B cell (primary cell): ENCODE measurements around the gene PTRH2. TPM values are rescaled to one million over a fixed set of nuclear protein-coding genes. Genes with fewer than 3 reads are reported as not detected.

ENCODE experiments used
- ATAC-seq: fragments of 200-7000 bp; cut with Tn5 transposase; one replicate; pipeline ENCODE4 v1.10.0; 2021; ENCODE audit warnings: low read depth, mild to moderate bottlenecking, moderate number of reproducible peaks, moderate library complexity
- CTCF ChIA-PET: fragments of 350-600 bp; sonication (Branson Sonifier 250); formaldehyde crosslinking; loops from one replicate; lab custom pipeline; 2021; ENCODE audit warnings: antibody characterized with exemption, inconsistent platforms; lab: Charles Lee
- POLR2A ChIA-PET: fragments of 350-600 bp; sonication (Branson Sonifier 250); formaldehyde crosslinking; loops from one replicate; lab custom pipeline; 2021; ENCODE audit warnings: antibody characterized with exemption; lab: Charles Lee
- DNase-seq: peaks from one replicate; pipeline ENCODE4 v3.0.0; 2013
- H2AFZ ChIP-seq: 2 replicates; pipeline ENCODE4 v1.6.1; 2012; ENCODE audit warnings: mild to moderate bottlenecking, low read depth, low read length; ENCODE audit not compliant: insufficient read depth, poor library complexity, severe bottlenecking
- H3K27ac ChIP-seq, 2 donors: 1 replicate in 1 of 2; 2 replicates in 1 of 2; pipeline ENCODE4 v1.5.1; 2012 to 2013; ENCODE audit warnings: low read length in 2 of 2, mild to moderate bottlenecking in 2 of 2, moderate library complexity in 1 of 2
- H3K27me3 ChIP-seq, 4 experiments: fragments of 200-600 bp in 1 of 4; sonication (generic) in 1 of 4; replicated peaks in 1 of 4; 1 replicate in 2 of 4; 2 replicates in 2 of 4; pipeline versions ENCODE4 v1.6.1 to v1.7.0; 2013 to 2016; ENCODE audit warnings: low read length in 3 of 4, mild to moderate bottlenecking in 2 of 4, mixed read lengths in 1 of 4, moderate library complexity in 1 of 4; ENCODE audit not compliant: insufficient read depth in 4 of 4, control insufficient read depth in 3 of 4; ENCODE audit errors: control extremely low read depth in 1 of 4
- H3K36me3 ChIP-seq, 2 experiments: replicated peaks in 1 of 2; 1 replicate in 1 of 2; 2 replicates in 1 of 2; pipeline versions ENCODE4 v1.6.1 to v1.7.1; 2013; ENCODE audit warnings: low read length in 1 of 2; ENCODE audit not compliant: insufficient read depth in 2 of 2, control insufficient read depth in 1 of 2; ENCODE audit errors: control extremely low read depth in 1 of 2, extremely low read depth in 1 of 2
- H3K4me1 ChIP-seq, 2 donors: fragments of 200-600 bp in 1 of 2; sonication (generic) in 1 of 2; 1 replicate in 1 of 2; 2 replicates in 1 of 2; pipeline versions ENCODE4 v1.5.1 to v1.6.1; 2013 to 2017; ENCODE audit warnings: low read length in 2 of 2; ENCODE audit not compliant: control insufficient read depth in 2 of 2, insufficient read depth in 2 of 2
- H3K4me2 ChIP-seq: replicated peaks from 2 replicates; pipeline ENCODE3; 2012; ENCODE audit warnings: mild to moderate bottlenecking, low read depth, low read length; ENCODE audit not compliant: poor library complexity, severe bottlenecking
- H3K4me3 ChIP-seq, 5 experiments: fragments of 200-600 bp in 1 of 5; sonication (generic) in 1 of 5; 1 replicate in 3 of 5; 2 replicates in 2 of 5; pipeline versions ENCODE4 v1.5.1 to v1.7.0; 2011 to 2016; ENCODE audit warnings: low read length in 4 of 5, mild to moderate bottlenecking in 4 of 5, low read depth in 2 of 5, control low read depth in 1 of 5, moderate library complexity in 1 of 5; ENCODE audit not compliant: insufficient read depth in 1 of 5; ENCODE audit errors: control extremely low read depth in 1 of 5, extremely low read depth in 1 of 5
- H3K79me2 ChIP-seq: fragments of 200-600 bp; sonication (generic); one replicate; pipeline ENCODE4 v1.6.0; 2016; ENCODE audit warnings: low read length; ENCODE audit not compliant: control insufficient read depth, insufficient read depth
- H3K9ac ChIP-seq: fragments of 200-600 bp; sonication (generic); 2 replicates; pipeline ENCODE4 v1.6.1; 2017; ENCODE audit warnings: mild to moderate bottlenecking, low read length, moderate library complexity
- H3K9me3 ChIP-seq, 3 donors: one replicate each; pipeline versions ENCODE4 v1.6.1 to v1.7.1; 2013; ENCODE audit warnings: low read length in 2 of 3; ENCODE audit not compliant: control insufficient read depth in 2 of 3, insufficient read depth in 1 of 3; ENCODE audit errors: control extremely low read depth in 1 of 3
- H4K20me1 ChIP-seq: 2 replicates; pipeline ENCODE4 v1.6.0; 2012; ENCODE audit warnings: mild to moderate bottlenecking, low read length; ENCODE audit not compliant: insufficient read depth, control insufficient read depth, poor library complexity, severe bottlenecking
- H3K27ac Mint-ChIP-seq: one replicate; pipeline ENCODE4 v1.8.0; 2021; ENCODE audit warnings: mixed read lengths
- H3K27me3 Mint-ChIP-seq: one replicate; pipeline ENCODE4 v1.8.0; 2021; ENCODE audit warnings: mixed read lengths
- H3K4me1 Mint-ChIP-seq: one replicate; pipeline ENCODE4 v1.8.0; 2021; ENCODE audit warnings: mixed read lengths
- H3K4me3 Mint-ChIP-seq: one replicate; pipeline ENCODE4 v1.8.0; 2021; ENCODE audit warnings: mixed read lengths
- H3K9me3 Mint-ChIP-seq: one replicate; pipeline ENCODE4 v1.8.0; 2022; ENCODE audit warnings: mixed read lengths; ENCODE audit not compliant: insufficient read depth
- EZH2 ChIP-seq: IDR thresholded peaks from 2 replicates; pipeline ENCODE4 v1.6.1; 2012; ENCODE audit warnings: borderline replicate concordance, low read depth, mild to moderate bottlenecking, moderate library complexity, low read length; ENCODE audit not compliant: insufficient read depth, poor library complexity, severe bottlenecking
- WGBS: methylation state at CpG from one replicate; pipeline ENCODE4 v1.1.5; 2013; ENCODE audit warnings: missing lambda C conversion rate; ENCODE audit not compliant: insufficient coverage; 5-methylcytosine and 5-hydroxymethylcytosine counted together
- intact Hi-C: fragments of 100-400 bp; cut with micrococcal nuclease; formaldehyde crosslinking; loops from one replicate; pipeline ENCODE4 v1.10.0; 2022
- polyA plus RNA-seq: library from polyadenylated mRNA; depleted of rRNA; stranded (reverse); fragments of >200 nt; gene quantifications from 2 replicates; pipeline ENCODE4 v1.2.3, GENCODE V29; 2012
- total RNA-seq, 2 donors: library from RNA; stranded (reverse); fragments of 120-200 nt in 1 of 2; gene quantifications; 1 replicate in 1 of 2; 2 replicates in 1 of 2; pipeline versions ENCODE4 v1.2.3 to v1.2.4, GENCODE V29; 2013 to 2022
- TF ChIP-seq, protein P1 (sequence below): fragments of 200-600 bp; IDR thresholded peaks from one replicate; pipeline ENCODE4 v1.8.0; 2022; ENCODE audit warnings: antibody characterized with exemption, mild to moderate bottlenecking

Gene PTRH2
- total and polyA plus RNA-seq, 2 donors (not counting 1 experiment from before 2014, with no cell fraction given) = 7.1 to 22.7 TPM

DNA sequence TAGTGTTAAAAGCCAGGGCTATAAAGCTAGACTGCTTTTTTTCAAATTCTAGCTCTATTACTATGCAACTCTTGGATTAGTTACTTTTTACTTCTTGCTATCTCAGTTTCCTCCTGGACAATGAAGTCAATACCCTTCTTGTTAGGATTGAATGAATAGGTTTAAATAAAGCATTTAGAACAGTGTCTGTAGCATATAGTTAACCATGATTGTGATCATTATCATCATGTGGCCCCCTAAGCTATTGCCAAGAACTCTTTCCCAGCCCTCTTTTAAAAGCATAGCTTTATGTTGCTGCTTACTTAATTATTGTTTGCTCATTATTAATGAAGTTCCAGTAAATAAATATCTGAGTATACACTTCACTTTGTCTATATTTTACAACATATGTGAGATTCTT lies 4.7 kb upstream of the PTRH2 start:
- CTCF ChIA-PET = interaction anchor here (0.8 kb wide), 1 partner anchor 40 kb away, joined by 3 read pairs; no protein-coding TSS in a partner anchor
- H3K27me3 ChIP-seq = no peaks in the 10 kb centered on the region
- no peak overlapping the region for H3K27ac ChIP-seq
- no peak overlapping the region for H3K9ac ChIP-seq
- peaks cover 11 to 12% of the 10 kb centered on the region in 2 donors for H3K4me1 ChIP-seq
- no peaks in the 10 kb centered on the region for H3K36me3 ChIP-seq
- H3K79me2 ChIP-seq = peaks cover 75% of the 10 kb centered on the region
- intact Hi-C loops = no loop called here
- no peaks in the 10 kb centered on the region for H4K20me1 ChIP-seq
- H3K4me2 ChIP-seq = no peak overlapping the region
- H3K9me3 ChIP-seq = no peaks in the 10 kb centered on the region
- H3K27ac Mint-ChIP-seq = no peak overlapping the region
- peaks cover 37% of the 10 kb centered on the region for H3K4me1 Mint-ChIP-seq
- POLR2A ChIA-PET = interaction anchor here (0.6 kb wide), 1 partner anchor 43 kb away, joined by 6 read pairs; no protein-coding TSS in a partner anchor
- H3K4me3 Mint-ChIP-seq = no peak overlapping the region
- no peaks in the 10 kb centered on the region for H3K27me3 Mint-ChIP-seq
- H3K9me3 Mint-ChIP-seq = no peaks in the 10 kb centered on the region
- TF ChIP-seq EZH2 = no peak
- TF ChIP-seq, protein P1, sequence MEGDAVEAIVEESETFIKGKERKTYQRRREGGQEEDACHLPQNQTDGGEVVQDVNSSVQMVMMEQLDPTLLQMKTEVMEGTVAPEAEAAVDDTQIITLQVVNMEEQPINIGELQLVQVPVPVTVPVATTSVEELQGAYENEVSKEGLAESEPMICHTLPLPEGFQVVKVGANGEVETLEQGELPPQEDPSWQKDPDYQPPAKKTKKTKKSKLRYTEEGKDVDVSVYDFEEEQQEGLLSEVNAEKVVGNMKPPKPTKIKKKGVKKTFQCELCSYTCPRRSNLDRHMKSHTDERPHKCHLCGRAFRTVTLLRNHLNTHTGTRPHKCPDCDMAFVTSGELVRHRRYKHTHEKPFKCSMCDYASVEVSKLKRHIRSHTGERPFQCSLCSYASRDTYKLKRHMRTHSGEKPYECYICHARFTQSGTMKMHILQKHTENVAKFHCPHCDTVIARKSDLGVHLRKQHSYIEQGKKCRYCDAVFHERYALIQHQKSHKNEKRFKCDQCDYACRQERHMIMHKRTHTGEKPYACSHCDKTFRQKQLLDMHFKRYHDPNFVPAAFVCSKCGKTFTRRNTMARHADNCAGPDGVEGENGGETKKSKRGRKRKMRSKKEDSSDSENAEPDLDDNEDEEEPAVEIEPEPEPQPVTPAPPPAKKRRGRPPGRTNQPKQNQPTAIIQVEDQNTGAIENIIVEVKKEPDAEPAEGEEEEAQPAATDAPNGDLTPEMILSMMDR = no peak
- H2AFZ ChIP-seq = no peak overlapping the region
- DNase-seq (no peak), ATAC-seq (no peak)
- H3K4me3 ChIP-seq = no peak overlapping the region

DNA sequence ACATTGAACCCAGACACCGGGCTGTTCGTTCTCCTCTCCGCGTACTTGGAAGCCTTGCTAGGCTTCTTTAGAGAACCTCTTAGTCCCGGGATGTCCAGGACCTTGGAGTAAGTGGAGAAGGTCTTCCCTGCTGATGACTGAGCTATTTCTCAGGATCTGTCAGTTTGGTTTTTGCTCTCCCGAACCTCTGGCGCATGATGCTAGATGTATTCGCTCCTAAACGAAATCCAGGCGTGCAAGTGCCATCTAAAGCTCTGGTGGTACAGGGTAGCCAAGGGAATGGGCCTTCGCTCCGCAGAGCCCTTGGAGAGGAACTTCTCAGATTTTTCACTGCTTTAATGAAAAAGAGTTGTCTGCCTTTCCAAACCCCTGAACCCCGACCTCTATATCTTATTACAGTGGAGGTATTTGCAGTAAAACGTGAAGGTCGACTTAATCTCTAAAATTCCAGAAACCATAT lies 771 bp upstream of the PTRH2 start:
- intact Hi-C loops = loop anchor here (1.0 to 5.0 kb wide), 4 partner anchors 89 to 551 kb away; partner anchors contain the start of genes CLTC, DHX40, PRR11 and RPS6KB1
- peak overlapping the region; percentile 85 for H3K4me2 ChIP-seq

More for the DNA sequence above, 771 bp upstream of the PTRH2 start:
- H3K4me1 ChIP-seq = peaks cover 23 to 24% of the 10 kb centered on the region in 2 donors
- Mint-ChIP-seq H3K4me1 (peaks cover 56% of the 10 kb centered on the region), H3K4me3 (peak overlapping the region; percentile 99), H3K27ac (peak overlapping the region; percentile 97), H3K27me3 (no peaks in the 10 kb centered on the region), H3K9me3 (no peaks in the 10 kb centered on the region)
- H3K27me3 ChIP-seq = no peaks in the 10 kb centered on the region
- WGBS = 4% methylated on average over 7 of the region's 15 CpGs
- peak overlapping the region; percentile 86 to 98 for H3K27ac ChIP-seq
- no peak for ATAC-seq
- H3K9me3 ChIP-seq = no peaks in the 10 kb centered on the region
- H3K4me3 ChIP-seq = peak overlapping the region; percentile 72 to 98 (median 94)
- no peaks in the 10 kb centered on the region for H4K20me1 ChIP-seq
- TF ChIP-seq, protein P1 = no peak
- no peak for TF ChIP-seq EZH2
- no peaks in the 10 kb centered on the region for H3K36me3 ChIP-seq
- ChIA-PET CTCF (interaction anchor here (0.6 to 0.7 kb wide), 2 partner anchors 185 to 385 kb away, joined by 3 to 4 read pairs; partner anchors contain the start of genes RPS6KB1 and TUBD1), POLR2A (interaction anchor here (0.6 to 2.2 kb wide), 3 partner anchors 89 to 185 kb away, joined by 3 to 9 read pairs (median 5); partner anchors contain the start of genes CLTC, RPS6KB1 and TUBD1)
- peak overlapping the region; percentile 98 for H3K9ac ChIP-seq
- peaks cover 81% of the 10 kb centered on the region for H3K79me2 ChIP-seq
- H2AFZ ChIP-seq = peak overlapping the region; percentile 81
- no peak for DNase-seq
